Neural cell (in vitro differentiated cells): Measurements from ENCODE around the gene SLC49A4.

ENCODE experiments used
- EZH2 ChIP-seq: fragments of 200-600, 300-800 bp; shearing (Covaris generic), sonication (generic); IDR thresholded peaks from 2 replicates; pipeline ENCODE4 v1.6.1; 2014; ENCODE audit warnings: antibody characterized with exemption, low read length, borderline replicate concordance, mild to moderate bottlenecking; ENCODE audit not compliant: insufficient read depth, poor library complexity, severe bottlenecking
- POLR2AphosphoS5 ChIP-seq: IDR thresholded peaks from 2 replicates; pipeline ENCODE4 v1.6.1; 2012
- TF ChIP-seq, protein P1 (sequence below): fragments of 450-650 bp; IDR thresholded peaks from 2 replicates; pipeline ENCODE4 v1.5.1; 2014; ENCODE audit warnings: antibody characterized with exemption, mild to moderate bottlenecking, moderate library complexity; ENCODE audit not compliant: poor library complexity, severe bottlenecking

GRCh38 chr3:122803977-122804376, 9.1 kb downstream of the SLC49A4 start:
- TF ChIP-seq, protein P1, sequence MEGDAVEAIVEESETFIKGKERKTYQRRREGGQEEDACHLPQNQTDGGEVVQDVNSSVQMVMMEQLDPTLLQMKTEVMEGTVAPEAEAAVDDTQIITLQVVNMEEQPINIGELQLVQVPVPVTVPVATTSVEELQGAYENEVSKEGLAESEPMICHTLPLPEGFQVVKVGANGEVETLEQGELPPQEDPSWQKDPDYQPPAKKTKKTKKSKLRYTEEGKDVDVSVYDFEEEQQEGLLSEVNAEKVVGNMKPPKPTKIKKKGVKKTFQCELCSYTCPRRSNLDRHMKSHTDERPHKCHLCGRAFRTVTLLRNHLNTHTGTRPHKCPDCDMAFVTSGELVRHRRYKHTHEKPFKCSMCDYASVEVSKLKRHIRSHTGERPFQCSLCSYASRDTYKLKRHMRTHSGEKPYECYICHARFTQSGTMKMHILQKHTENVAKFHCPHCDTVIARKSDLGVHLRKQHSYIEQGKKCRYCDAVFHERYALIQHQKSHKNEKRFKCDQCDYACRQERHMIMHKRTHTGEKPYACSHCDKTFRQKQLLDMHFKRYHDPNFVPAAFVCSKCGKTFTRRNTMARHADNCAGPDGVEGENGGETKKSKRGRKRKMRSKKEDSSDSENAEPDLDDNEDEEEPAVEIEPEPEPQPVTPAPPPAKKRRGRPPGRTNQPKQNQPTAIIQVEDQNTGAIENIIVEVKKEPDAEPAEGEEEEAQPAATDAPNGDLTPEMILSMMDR = no peak
- TF ChIP-seq EZH2 (no peak), POLR2AphosphoS5 (no peak)
